ENCODE data around the gene ENO3.
A peak's percentile ranks its signal among the peaks of the same experiment; 100 is the strongest.

DNA sequence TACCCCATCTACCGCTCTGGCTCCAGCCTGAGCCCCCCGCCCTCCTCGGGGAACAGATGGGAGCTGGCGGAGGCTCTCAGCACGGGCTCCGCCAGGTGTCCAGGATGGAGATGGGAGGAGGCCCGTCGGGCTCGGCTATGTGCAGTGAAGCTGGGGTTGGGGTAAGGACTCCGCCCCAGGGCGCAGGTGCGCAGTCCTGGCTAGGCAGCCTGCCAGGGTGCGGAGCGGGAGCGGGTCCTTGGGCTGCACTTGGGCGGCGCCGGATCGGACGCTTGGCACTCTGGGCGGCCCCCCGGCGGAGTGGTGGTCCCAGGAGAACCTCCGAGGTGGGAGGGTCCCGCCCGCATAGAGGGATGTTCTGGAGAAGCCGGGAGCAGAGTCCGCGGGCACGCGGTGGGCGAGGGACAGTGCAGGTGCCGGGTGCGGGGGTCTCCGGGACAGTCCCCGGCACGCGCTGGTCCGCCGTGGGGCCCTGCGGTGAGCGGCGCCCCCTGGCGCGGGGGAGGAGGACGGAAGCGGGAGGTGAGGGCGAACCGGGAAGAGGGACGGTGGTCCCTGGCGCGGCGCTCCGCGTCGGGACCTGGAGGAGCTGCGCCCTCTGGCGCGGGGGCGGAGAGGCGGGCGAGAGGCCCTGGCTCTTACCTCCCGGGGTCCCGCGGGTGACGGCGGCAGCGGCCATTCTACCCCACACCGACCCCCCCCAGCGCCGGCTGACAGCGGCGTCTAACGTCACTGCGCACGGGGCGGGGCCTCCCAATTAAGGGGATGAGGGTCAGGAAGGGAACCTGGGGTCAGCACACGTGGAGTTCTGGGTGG lies 36.2 kb downstream of the ENO3 start, which contains the start of gene CAMTA2:
- TF ChIP-seq POLR2A (IDR thresholded peaks at IDR 0.05), result peak; percentile 47 to 58
- TF ChIP-seq, protein P1, sequence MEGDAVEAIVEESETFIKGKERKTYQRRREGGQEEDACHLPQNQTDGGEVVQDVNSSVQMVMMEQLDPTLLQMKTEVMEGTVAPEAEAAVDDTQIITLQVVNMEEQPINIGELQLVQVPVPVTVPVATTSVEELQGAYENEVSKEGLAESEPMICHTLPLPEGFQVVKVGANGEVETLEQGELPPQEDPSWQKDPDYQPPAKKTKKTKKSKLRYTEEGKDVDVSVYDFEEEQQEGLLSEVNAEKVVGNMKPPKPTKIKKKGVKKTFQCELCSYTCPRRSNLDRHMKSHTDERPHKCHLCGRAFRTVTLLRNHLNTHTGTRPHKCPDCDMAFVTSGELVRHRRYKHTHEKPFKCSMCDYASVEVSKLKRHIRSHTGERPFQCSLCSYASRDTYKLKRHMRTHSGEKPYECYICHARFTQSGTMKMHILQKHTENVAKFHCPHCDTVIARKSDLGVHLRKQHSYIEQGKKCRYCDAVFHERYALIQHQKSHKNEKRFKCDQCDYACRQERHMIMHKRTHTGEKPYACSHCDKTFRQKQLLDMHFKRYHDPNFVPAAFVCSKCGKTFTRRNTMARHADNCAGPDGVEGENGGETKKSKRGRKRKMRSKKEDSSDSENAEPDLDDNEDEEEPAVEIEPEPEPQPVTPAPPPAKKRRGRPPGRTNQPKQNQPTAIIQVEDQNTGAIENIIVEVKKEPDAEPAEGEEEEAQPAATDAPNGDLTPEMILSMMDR (IDR thresholded peaks at IDR 0.05), result peak; percentile 27 to 70 (median 62)
